ENCODE results near the gene TLX2.
A peak's percentile ranks its signal among the peaks of the same experiment; 100 is the strongest.

The TLX2 gene

GRCh38 chr2:74528600-74529356, 14.5 kb downstream of the TLX2 start:
- no peak for TF ChIP-seq CTCF (IDR thresholded peaks at IDR 0.05; ENCODE audit: low read depth, low read length)
- peak overlapping the region; percentile 99 for H3K4me3 ChIP-seq (ENCODE audit: low read depth, low read length)

- no peak for TF ChIP-seq CTCF (IDR thresholded peaks at IDR 0.05; ENCODE audit: low read depth, low read length)
- peak within 1 kb of the TSS; percentile 99 for H3K4me3 ChIP-seq (ENCODE audit: low read depth, low read length)
These were observed 15.3 kb downstream of the TLX2 start, which contains the start of the genes AUP1 and HTRA2 for GRCh38 chr2:74529357-74530238. TSS of gene AUP1 (minus strand) at chr2:74529706. CDS start at chr2:74529629, 77 bp downstream. TSS of gene HTRA2 (plus strand) at chr2:74529933. CDS start at chr2:74530007, 74 bp downstream.

- H3K4me3 ChIP-seq (ENCODE audit: low read depth, low read length), result peak overlapping the region; percentile 99
- TF ChIP-seq CTCF (IDR thresholded peaks at IDR 0.05; ENCODE audit: low read depth, low read length), result no peak
These were observed 16.3 kb downstream of the TLX2 start for GRCh38 chr2:74530239-74531187.

- no peak overlapping the region for H3K4me3 ChIP-seq (ENCODE audit: low read depth, low read length)
- TF ChIP-seq CTCF (IDR thresholded peaks at IDR 0.05; ENCODE audit: low read depth, low read length), result no peak
These were observed 17.4 kb downstream of the TLX2 start for GRCh38 chr2:74531666-74532065.

GRCh38 chr2:74532222-74532621, 18.0 kb downstream of the TLX2 start:
- H3K4me3 ChIP-seq (ENCODE audit: low read depth, low read length), result no peak overlapping the region
- TF ChIP-seq CTCF (IDR thresholded peaks at IDR 0.05; ENCODE audit: low read depth, low read length), result no peak

GRCh38 chr2:74533464-74533863, 19.2 kb downstream of the TLX2 start:
- TF ChIP-seq CTCF (IDR thresholded peaks at IDR 0.05; ENCODE audit: low read depth, low read length), result no peak

More at GRCh38 chr2:74533464-74533863, 19.2 kb downstream of the TLX2 start:
- no peak overlapping the region for H3K4me3 ChIP-seq (ENCODE audit: low read depth, low read length)
